HEK293 (cell line): ENCODE measurements around the gene PDZD4.

Experiments
- CTCF ChIA-PET: fragments of 350-600 bp; formaldehyde crosslinking; extraction: SDS; loops from one replicate; lab custom pipeline; 2021; ENCODE audit warnings: antibody characterized with exemption; lab: Yijun Ruan, JAX
- POLR2A ChIA-PET: fragments of 300-600 bp; formaldehyde crosslinking; extraction: SDS; loops from one replicate; lab custom pipeline; 2020; ENCODE audit warnings: antibody characterized with exemption, inconsistent platforms; lab: Yijun Ruan, JAX
- H3K27ac ChIP-seq: fragments of 200-500 bp; sonication (Bioruptor generic); 2 replicates; pipeline ENCODE4 v1.5.1; 2014; ENCODE audit warnings: low read depth, low read length, control low read depth, inconsistent platforms; ENCODE audit errors: extremely low read depth
- H3K36me3 ChIP-seq, 2 experiments: fragments of 200-500 bp in 1 of 2; sonication (Bioruptor generic) in 1 of 2; 1 replicate in 1 of 2; 2 replicates in 1 of 2; pipeline ENCODE4 v1.5.1; 2014 to 2017; ENCODE audit warnings: inconsistent platforms in 2 of 2, low read length in 2 of 2; ENCODE audit not compliant: control insufficient read depth in 2 of 2, insufficient read depth in 1 of 2
- H3K4me1 ChIP-seq: fragments of 200-500 bp; sonication (Bioruptor generic); 2 replicates; pipeline ENCODE4 v1.5.1; 2014; ENCODE audit warnings: mild to moderate bottlenecking, low read length, inconsistent platforms; ENCODE audit not compliant: control insufficient read depth, insufficient read depth
- H3K4me3 ChIP-seq: 2 replicates; pipeline ENCODE4 v1.5.1; 2011; ENCODE audit warnings: low read depth, mild to moderate bottlenecking, control low read depth, low read length, moderate library complexity
- H3K9me3 ChIP-seq: fragments of 200-500 bp; sonication (Bioruptor generic); 2 replicates; pipeline ENCODE4 v1.5.1; 2014; ENCODE audit warnings: low read depth, low read length, inconsistent platforms; ENCODE audit not compliant: control insufficient read depth, insufficient read depth
- GLI2 ChIP-seq: fragments of 450-650 bp; formaldehyde crosslinking; IDR thresholded peaks from 2 replicates; pipeline ENCODE4; 2017; ENCODE audit warnings: missing biosample characterization, missing genetic modification characterization, low read depth, borderline replicate concordance
- PBX3 ChIP-seq: sonication (generic); formaldehyde crosslinking; IDR thresholded peaks from 2 replicates; pipeline ENCODE4 v1.8.1; 2022; ENCODE audit warnings: mild to moderate bottlenecking, moderate library complexity, missing genetic modification reagents
- SETDB1 ChIP-seq: IDR thresholded peaks from one replicate; pipeline ENCODE4 v1.6.1; 2017; ENCODE audit warnings: mild to moderate bottlenecking, low read length, moderate library complexity, mixed read lengths; ENCODE audit not compliant: insufficient read length
- ZNF121 ChIP-seq: fragments of 450-650 bp; formaldehyde crosslinking; IDR thresholded peaks from 2 replicates; pipeline ENCODE4 v1.5.1; 2016; ENCODE audit warnings: missing biosample characterization, missing genetic modification characterization
- ZNF157 ChIP-seq: fragments of 450-650 bp; formaldehyde crosslinking; IDR thresholded peaks from 2 replicates; pipeline ENCODE4 v1.5.1; 2016; ENCODE audit warnings: missing biosample characterization, missing genetic modification characterization
- ZNF175 ChIP-seq: fragments of 450-650 bp; formaldehyde crosslinking; IDR thresholded peaks from 2 replicates; pipeline ENCODE4 v1.5.1; 2016; ENCODE audit warnings: missing biosample characterization, missing genetic modification characterization
- ZNF19 ChIP-seq: fragments of 450-650 bp; formaldehyde crosslinking; IDR thresholded peaks from 2 replicates; pipeline ENCODE4; 2016; ENCODE audit warnings: missing biosample characterization, missing genetic modification characterization, low read depth
- ZNF214 ChIP-seq: fragments of 450-650 bp; formaldehyde crosslinking; IDR thresholded peaks from 2 replicates; pipeline ENCODE4 v1.5.1; 2017; ENCODE audit warnings: missing biosample characterization, mild to moderate bottlenecking, missing genetic modification characterization, borderline replicate concordance
- ZNF223 ChIP-seq: fragments of 450-650 bp; formaldehyde crosslinking; IDR thresholded peaks from 2 replicates; pipeline ENCODE4 v1.5.1; 2016; ENCODE audit warnings: missing biosample characterization, missing genetic modification characterization
- ZNF266 ChIP-seq: fragments of 450-650 bp; formaldehyde crosslinking; IDR thresholded peaks from 2 replicates; pipeline ENCODE4 v1.5.1; 2016; ENCODE audit warnings: missing biosample characterization, missing genetic modification characterization, low read depth
- ZNF280D ChIP-seq: fragments of 450-650 bp; formaldehyde crosslinking; IDR thresholded peaks from 2 replicates; pipeline ENCODE4 v1.5.1; 2016; ENCODE audit warnings: missing biosample characterization, missing genetic modification characterization
- ZNF558 ChIP-seq: fragments of 450-650 bp; formaldehyde crosslinking; IDR thresholded peaks from 2 replicates; pipeline ENCODE4 v1.5.1; 2016; ENCODE audit warnings: missing biosample characterization, missing genetic modification characterization
- ZNF571 ChIP-seq: fragments of 450-650 bp; formaldehyde crosslinking; IDR thresholded peaks from 2 replicates; pipeline ENCODE4 v1.5.0; 2017; ENCODE audit warnings: missing biosample characterization, missing genetic modification characterization
- ZNF600 ChIP-seq: fragments of 450-650 bp; formaldehyde crosslinking; IDR thresholded peaks from 2 replicates; pipeline ENCODE4 v1.5.1; 2016; ENCODE audit warnings: missing biosample characterization, missing genetic modification characterization
- ZNF621 ChIP-seq: fragments of 450-650 bp; formaldehyde crosslinking; IDR thresholded peaks from 2 replicates; pipeline ENCODE4 v1.5.1; 2017; ENCODE audit warnings: missing biosample characterization, missing genetic modification characterization
- ZNF701 ChIP-seq: fragments of 450-650 bp; formaldehyde crosslinking; IDR thresholded peaks from 2 replicates; pipeline ENCODE4 v1.5.1; 2016; ENCODE audit warnings: missing biosample characterization, missing genetic modification characterization
- TF ChIP-seq, protein P1 (sequence below): fragments of 450-650 bp; formaldehyde crosslinking; IDR thresholded peaks from 2 replicates; pipeline ENCODE4 v1.5.1; 2016; ENCODE audit warnings: missing biosample characterization, missing genetic modification characterization
- TF ChIP-seq, protein P2 (sequence below): fragments of 450-650 bp; formaldehyde crosslinking; IDR thresholded peaks from 2 replicates; pipeline ENCODE4 v1.5.1; 2016; ENCODE audit warnings: missing biosample characterization, missing genetic modification characterization, borderline replicate concordance

PDZD4 gene

DNA sequence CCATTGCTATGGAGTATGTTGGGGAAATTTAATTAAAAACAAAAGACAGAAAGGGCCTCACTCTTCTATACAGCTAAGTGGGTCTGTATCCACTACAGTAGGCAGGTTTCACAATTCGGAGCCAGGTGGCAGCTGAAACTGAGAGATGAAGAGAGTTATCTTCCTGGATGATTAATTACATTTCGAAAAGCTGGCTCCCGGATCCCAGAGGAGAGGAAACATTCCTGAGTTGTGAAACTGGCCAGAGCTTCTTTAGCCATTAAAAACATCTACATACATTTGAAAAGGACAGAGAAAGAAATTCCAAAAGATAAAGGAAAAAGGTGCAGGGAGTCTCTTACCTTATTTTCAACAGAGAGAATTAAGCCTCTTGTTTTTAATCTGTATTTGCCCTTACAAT is 15.5 kb upstream of the PDZD4 start:
- ChIA-PET POLR2A (interaction anchor here (0.6 kb wide), 1 partner anchor 188 kb away, joined by 3 read pairs; no protein-coding TSS in a partner anchor), CTCF (interaction anchor here (0.9 to 1.1 kb wide), 2 partner anchors 101 to 199 kb away, joined by 3 to 7 read pairs; partner anchors contain the start of gene DUSP9)
- no peak overlapping the region for H3K27ac ChIP-seq

GRCh38 chrX:153845195-153845594 is 14.9 kb upstream of the PDZD4 start:
- CTCF ChIA-PET, result interaction anchor here (1.1 kb wide), 1 partner anchor 102 kb away, joined by 7 read pairs; no protein-coding TSS in a partner anchor
- H3K4me1 ChIP-seq, result no peaks in the 10 kb centered on the region
- H3K9me3 ChIP-seq, result no peaks in the 10 kb centered on the region
- POLR2A ChIA-PET, result no interaction called here
- no peaks in the 10 kb centered on the region for H3K36me3 ChIP-seq
- no peak overlapping the region for H3K27ac ChIP-seq
- no peak overlapping the region for H3K4me3 ChIP-seq
- TF ChIP-seq ZNF266 (tag by site-specific recombination) (no peak), ZNF19 (tag by site-specific recombination) (no peak), PBX3 (no peak), ZNF121 (tag by site-specific recombination) (no peak)
- TF ChIP-seq, protein P1, sequence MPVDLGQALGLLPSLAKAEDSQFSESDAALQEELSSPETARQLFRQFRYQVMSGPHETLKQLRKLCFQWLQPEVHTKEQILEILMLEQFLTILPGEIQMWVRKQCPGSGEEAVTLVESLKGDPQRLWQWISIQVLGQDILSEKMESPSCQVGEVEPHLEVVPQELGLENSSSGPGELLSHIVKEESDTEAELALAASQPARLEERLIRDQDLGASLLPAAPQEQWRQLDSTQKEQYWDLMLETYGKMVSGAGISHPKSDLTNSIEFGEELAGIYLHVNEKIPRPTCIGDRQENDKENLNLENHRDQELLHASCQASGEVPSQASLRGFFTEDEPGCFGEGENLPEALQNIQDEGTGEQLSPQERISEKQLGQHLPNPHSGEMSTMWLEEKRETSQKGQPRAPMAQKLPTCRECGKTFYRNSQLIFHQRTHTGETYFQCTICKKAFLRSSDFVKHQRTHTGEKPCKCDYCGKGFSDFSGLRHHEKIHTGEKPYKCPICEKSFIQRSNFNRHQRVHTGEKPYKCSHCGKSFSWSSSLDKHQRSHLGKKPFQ (tag by site-specific recombination), result no peak

More for the DNA sequence above, 15.5 kb upstream of the PDZD4 start:
- Histone ChIP-seq H3K4me1 (no peaks in the 10 kb centered on the region), H3K9me3 (no peaks in the 10 kb centered on the region), H3K36me3 (no peaks in the 10 kb centered on the region), H3K4me3 (no peak overlapping the region)
- TF ChIP-seq GLI2 (tag by site-specific recombination) (no peak), ZNF558 (tag by site-specific recombination) (no peak), ZNF223 (tag by site-specific recombination) (no peak)
- TF ChIP-seq, protein P2, sequence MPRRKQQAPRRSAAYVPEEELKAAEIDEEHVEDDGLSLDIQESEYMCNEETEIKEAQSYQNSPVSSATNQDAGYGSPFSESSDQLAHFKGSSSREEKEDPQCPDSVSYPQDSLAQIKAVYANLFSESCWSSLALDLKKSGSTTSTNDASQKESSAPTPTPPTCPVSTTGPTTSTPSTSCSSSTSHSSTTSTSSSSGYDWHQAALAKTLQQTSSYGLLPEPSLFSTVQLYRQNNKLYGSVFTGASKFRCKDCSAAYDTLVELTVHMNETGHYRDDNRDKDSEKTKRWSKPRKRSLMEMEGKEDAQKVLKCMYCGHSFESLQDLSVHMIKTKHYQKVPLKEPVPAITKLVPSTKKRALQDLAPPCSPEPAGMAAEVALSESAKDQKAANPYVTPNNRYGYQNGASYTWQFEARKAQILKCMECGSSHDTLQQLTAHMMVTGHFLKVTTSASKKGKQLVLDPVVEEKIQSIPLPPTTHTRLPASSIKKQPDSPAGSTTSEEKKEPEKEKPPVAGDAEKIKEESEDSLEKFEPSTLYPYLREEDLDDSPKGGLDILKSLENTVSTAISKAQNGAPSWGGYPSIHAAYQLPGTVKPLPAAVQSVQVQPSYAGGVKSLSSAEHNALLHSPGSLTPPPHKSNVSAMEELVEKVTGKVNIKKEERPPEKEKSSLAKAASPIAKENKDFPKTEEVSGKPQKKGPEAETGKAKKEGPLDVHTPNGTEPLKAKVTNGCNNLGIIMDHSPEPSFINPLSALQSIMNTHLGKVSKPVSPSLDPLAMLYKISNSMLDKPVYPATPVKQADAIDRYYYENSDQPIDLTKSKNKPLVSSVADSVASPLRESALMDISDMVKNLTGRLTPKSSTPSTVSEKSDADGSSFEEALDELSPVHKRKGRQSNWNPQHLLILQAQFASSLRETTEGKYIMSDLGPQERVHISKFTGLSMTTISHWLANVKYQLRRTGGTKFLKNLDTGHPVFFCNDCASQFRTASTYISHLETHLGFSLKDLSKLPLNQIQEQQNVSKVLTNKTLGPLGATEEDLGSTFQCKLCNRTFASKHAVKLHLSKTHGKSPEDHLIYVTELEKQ (tag by site-specific recombination), result no peak

DNA sequence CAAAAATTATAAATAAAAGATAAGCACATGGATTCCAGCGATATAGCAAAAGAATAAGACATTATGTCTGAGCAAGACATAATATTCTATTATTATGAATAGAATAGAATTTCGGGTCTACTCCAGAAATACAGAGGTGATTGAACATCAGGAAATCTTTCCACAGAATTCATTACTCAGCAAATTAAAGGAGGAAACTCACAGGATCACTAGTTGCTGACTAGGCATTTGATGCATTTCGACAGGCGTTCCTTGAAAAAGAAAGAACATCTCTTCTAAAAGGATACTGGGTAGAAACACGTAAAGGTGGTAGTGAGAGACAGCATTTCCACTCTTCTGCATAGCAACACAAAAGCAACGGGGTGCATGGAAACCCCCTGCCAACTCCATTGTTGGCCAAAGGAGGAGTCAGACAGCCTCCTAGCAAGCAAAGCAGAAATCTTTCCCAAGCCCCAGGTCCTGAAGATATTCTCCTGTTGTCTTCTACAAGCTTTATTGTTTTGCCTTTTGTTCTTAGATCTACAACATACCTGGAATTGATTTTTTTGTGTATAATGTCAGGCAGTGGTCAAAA is 14.3 kb upstream of the PDZD4 start:
- Histone ChIP-seq H3K36me3 (no peaks in the 10 kb centered on the region), H3K9me3 (no peaks in the 10 kb centered on the region), H3K27ac (no peak overlapping the region), H3K4me3 (no peak overlapping the region), H3K4me1 (no peaks in the 10 kb centered on the region)
- CTCF ChIA-PET, result no interaction called here
- POLR2A ChIA-PET, result no interaction called here
- no peak for TF ChIP-seq ZNF571 (tag by site-specific recombination)
- TF ChIP-seq ZNF600 (tag by site-specific recombination), result no peak
- no peak for TF ChIP-seq ZNF701 (tag by site-specific recombination)
- TF ChIP-seq ZNF280D (tag by site-specific recombination), result no peak
- TF ChIP-seq ZNF157 (tag by site-specific recombination), result no peak
- no peak for TF ChIP-seq ZNF175 (tag by site-specific recombination)
- TF ChIP-seq, protein P2 (tag by site-specific recombination), result no peak
- no peak for TF ChIP-seq SETDB1
- TF ChIP-seq ZNF621 (tag by site-specific recombination), result no peak
- no peak for TF ChIP-seq ZNF214 (tag by site-specific recombination)
